ENCODE measurements around the gene PSAPL1. TPM values are rescaled to one million over a fixed set of nuclear protein-coding genes. Genes with fewer than 3 reads are reported as not detected.

Gene PSAPL1
- total RNA-seq, 1 experiment from 2014 or later: 0.15 TPM

- Histone ChIP-seq H2AFZ (no peak overlapping the region), H3K4me3 (no peak overlapping the region), H3K4me2 (no peak overlapping the region), H3K27me3 (ENCODE audit: insufficient read depth, low read depth) (no peaks in the 10 kb centered on the region), H3K4me1 (replicated peaks; ENCODE audit: insufficient read depth) (no peaks in the 10 kb centered on the region), H3K9me2 (ENCODE audit: insufficient read depth) (no peaks in the 10 kb centered on the region), H3K36me3 (ENCODE audit: low read depth) (no peaks in the 10 kb centered on the region), H3K79me2 (ENCODE audit: low read depth) (no peaks in the 10 kb centered on the region), H3K9me3 (ENCODE audit: insufficient read depth, low read depth) (no peaks in the 10 kb centered on the region), H4K20me1 (ENCODE audit: insufficient read depth) (no peaks in the 10 kb centered on the region), H3K27ac (no peak overlapping the region), H3F3A (ENCODE audit: insufficient read depth, low read depth) (no peaks in the 10 kb centered on the region)
- DNase-seq: no peak
- ChIA-PET CTCF (no interaction called here), POLR2A (ENCODE audit: unreplicated experiment) (no interaction called here)
- intact Hi-C loops (cut with micrococcal nuclease; ENCODE audit: unreplicated experiment): no loop called here
- BruUV-seq (replicated peaks): no TSS peak
- TF ChIP-seq EZH2 (IDR thresholded peaks at IDR 0.05; ENCODE audit: low read depth) (no peak), CTCF (conservative IDR thresholded peaks at IDR 0.05) (no peak)
Measured at GRCh38 chr4:7414736-7415510, 19.8 kb downstream of the PSAPL1 start.

- no TSS peak for BruUV-seq (replicated peaks)
- Histone ChIP-seq H3K27me3 (ENCODE audit: insufficient read depth, low read depth) (no peaks in the 10 kb centered on the region), H3K9me3 (ENCODE audit: insufficient read depth, low read depth) (no peaks in the 10 kb centered on the region), H3K4me3 (no peak overlapping the region), H3K27ac (no peak overlapping the region), H3K9me2 (ENCODE audit: insufficient read depth) (no peaks in the 10 kb centered on the region), H3K79me2 (ENCODE audit: low read depth) (no peaks in the 10 kb centered on the region), H3K4me2 (no peak overlapping the region), H3F3A (ENCODE audit: insufficient read depth, low read depth) (no peaks in the 10 kb centered on the region), H2AFZ (no peak overlapping the region), H3K36me3 (ENCODE audit: low read depth) (no peaks in the 10 kb centered on the region), H4K20me1 (ENCODE audit: insufficient read depth) (no peaks in the 10 kb centered on the region), H3K4me1 (replicated peaks; ENCODE audit: insufficient read depth) (no peaks in the 10 kb centered on the region)
- intact Hi-C loops (cut with micrococcal nuclease; ENCODE audit: unreplicated experiment): no loop called here
- no peak for TF ChIP-seq EZH2 (IDR thresholded peaks at IDR 0.05; ENCODE audit: low read depth)
- TF ChIP-seq CTCF (conservative IDR thresholded peaks at IDR 0.05): no peak
- CTCF ChIA-PET: no interaction called here
- DNase-seq: no peak
- POLR2A ChIA-PET (ENCODE audit: unreplicated experiment): no interaction called here
Measured at GRCh38 chr4:7414046-7414445, 20.7 kb downstream of the PSAPL1 start.

GRCh38 chr4:7412554-7412912 lies 22.2 kb downstream of the PSAPL1 start:
- Histone ChIP-seq H3K9me3 (ENCODE audit: insufficient read depth, low read depth) (no peaks in the 10 kb centered on the region; the same call in 1 of the 2 replicates), H3F3A (ENCODE audit: insufficient read depth, low read depth) (no peaks in the 10 kb centered on the region), H3K4me2 (no peak overlapping the region), H3K79me2 (ENCODE audit: low read depth) (no peaks in the 10 kb centered on the region), H3K27ac (no peak overlapping the region), H3K9me2 (ENCODE audit: insufficient read depth) (no peaks in the 10 kb centered on the region), H3K4me3 (no peak overlapping the region), H3K27me3 (ENCODE audit: insufficient read depth, low read depth) (no peaks in the 10 kb centered on the region), H3K36me3 (ENCODE audit: low read depth) (no peaks in the 10 kb centered on the region), H2AFZ (no peak overlapping the region), H4K20me1 (ENCODE audit: insufficient read depth) (no peaks in the 10 kb centered on the region), H3K4me1 (replicated peaks; ENCODE audit: insufficient read depth) (no peaks in the 10 kb centered on the region)
- intact Hi-C loops (cut with micrococcal nuclease; ENCODE audit: unreplicated experiment): no loop called here
- TF ChIP-seq CTCF (conservative IDR thresholded peaks at IDR 0.05) (no peak), EZH2 (IDR thresholded peaks at IDR 0.05; ENCODE audit: low read depth) (no peak)
- CTCF ChIA-PET: no interaction called here
- DNase-seq: no peak
- POLR2A ChIA-PET (ENCODE audit: unreplicated experiment): no interaction called here
- no TSS peak for BruUV-seq (replicated peaks)

All from PC-9 (cell line).